ENCODE measurements around the gene MYH10.

DNA sequence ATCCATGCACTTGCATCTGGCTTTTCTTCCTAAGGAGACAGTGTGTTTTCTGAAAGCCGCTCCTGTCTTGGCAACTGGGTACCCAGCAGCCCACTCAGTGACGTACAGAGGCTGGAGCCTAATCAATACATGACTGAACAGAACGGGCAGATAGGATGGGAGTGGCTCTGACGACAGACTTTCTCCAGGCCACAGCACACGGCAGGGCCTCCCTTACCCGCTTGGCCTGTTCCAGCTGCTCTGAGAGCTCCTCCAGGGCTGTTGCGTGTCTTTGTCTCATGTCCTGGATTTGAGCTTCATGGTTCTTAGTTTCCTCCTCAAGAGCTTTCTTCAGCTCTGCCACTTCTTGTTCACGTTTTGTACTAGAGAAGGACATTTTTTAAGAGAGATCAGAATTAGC is 129.9 kb downstream of the MYH10 start:
- TF ChIP-seq, protein P1, sequence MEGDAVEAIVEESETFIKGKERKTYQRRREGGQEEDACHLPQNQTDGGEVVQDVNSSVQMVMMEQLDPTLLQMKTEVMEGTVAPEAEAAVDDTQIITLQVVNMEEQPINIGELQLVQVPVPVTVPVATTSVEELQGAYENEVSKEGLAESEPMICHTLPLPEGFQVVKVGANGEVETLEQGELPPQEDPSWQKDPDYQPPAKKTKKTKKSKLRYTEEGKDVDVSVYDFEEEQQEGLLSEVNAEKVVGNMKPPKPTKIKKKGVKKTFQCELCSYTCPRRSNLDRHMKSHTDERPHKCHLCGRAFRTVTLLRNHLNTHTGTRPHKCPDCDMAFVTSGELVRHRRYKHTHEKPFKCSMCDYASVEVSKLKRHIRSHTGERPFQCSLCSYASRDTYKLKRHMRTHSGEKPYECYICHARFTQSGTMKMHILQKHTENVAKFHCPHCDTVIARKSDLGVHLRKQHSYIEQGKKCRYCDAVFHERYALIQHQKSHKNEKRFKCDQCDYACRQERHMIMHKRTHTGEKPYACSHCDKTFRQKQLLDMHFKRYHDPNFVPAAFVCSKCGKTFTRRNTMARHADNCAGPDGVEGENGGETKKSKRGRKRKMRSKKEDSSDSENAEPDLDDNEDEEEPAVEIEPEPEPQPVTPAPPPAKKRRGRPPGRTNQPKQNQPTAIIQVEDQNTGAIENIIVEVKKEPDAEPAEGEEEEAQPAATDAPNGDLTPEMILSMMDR (IDR thresholded peaks at IDR 0.05), result no peak
- TF ChIP-seq POLR2A (IDR thresholded peaks at IDR 0.05) (no peak), EP300 (IDR thresholded peaks at IDR 0.05) (no peak)
